Mesendoderm (in vitro differentiated cells): ENCODE results near the gene CD247.
A peak's percentile ranks its signal among the peaks of the same experiment; 100 is the strongest.

Experiments
- DNase-seq: peaks from one replicate; pipeline ENCODE4 v3.0.0; 2013
- H2AK5ac ChIP-seq: 2 replicates; pipeline ENCODE4 v1.6.1; 2013; ENCODE audit warnings: low read length, inconsistent platforms
- H2BK120ac ChIP-seq: 2 replicates; pipeline ENCODE4 v1.6.1; 2013; ENCODE audit warnings: low read depth, mild to moderate bottlenecking, low read length, moderate library complexity, mixed read lengths
- H2BK15ac ChIP-seq: replicated peaks from 2 replicates; pipeline ENCODE4 v1.6.1; 2013; ENCODE audit warnings: low read depth, mild to moderate bottlenecking, moderate library complexity
- H2BK5ac ChIP-seq: 2 replicates; pipeline ENCODE4 v1.6.1; 2013; ENCODE audit warnings: low read length, inconsistent platforms
- H3K18ac ChIP-seq: 2 replicates; pipeline ENCODE4 v1.6.1; 2013; ENCODE audit warnings: mild to moderate bottlenecking, low read length, mixed read lengths
- H3K23ac ChIP-seq: one replicate; pipeline ENCODE4 v1.6.1; 2013; ENCODE audit warnings: low read length
- H3K27ac ChIP-seq: 2 replicates; pipeline ENCODE4 v1.5.1; 2013; ENCODE audit warnings: low read depth, mild to moderate bottlenecking, inconsistent platforms, low read length, moderate library complexity
- H3K27me3 ChIP-seq: 2 replicates; pipeline ENCODE4 v1.6.1; 2013; ENCODE audit warnings: low read length, control low read depth, mild to moderate bottlenecking, inconsistent platforms; ENCODE audit not compliant: insufficient read depth, poor library complexity
- H3K36me3 ChIP-seq: 2 replicates; pipeline ENCODE4 v1.6.1; 2013; ENCODE audit warnings: low read length, inconsistent platforms; ENCODE audit not compliant: control insufficient read depth, insufficient read depth
- H3K4ac ChIP-seq: one replicate; pipeline ENCODE4 v1.6.1; 2013; ENCODE audit warnings: low read depth, mild to moderate bottlenecking, low read length, moderate library complexity
- H3K4me1 ChIP-seq: 2 replicates; pipeline ENCODE4 v1.6.1; 2013; ENCODE audit warnings: low read depth, low read length, inconsistent platforms; ENCODE audit not compliant: control insufficient read depth
- H3K4me2 ChIP-seq: 2 replicates; pipeline ENCODE4 v1.6.1; 2013; ENCODE audit warnings: low read length
- H3K4me3 ChIP-seq: 2 replicates; pipeline ENCODE4 v1.5.1; 2013; ENCODE audit warnings: mild to moderate bottlenecking, low read length
- H3K56ac ChIP-seq: one replicate; pipeline ENCODE4 v1.6.1; 2013; ENCODE audit warnings: low read length
- H3K79me1 ChIP-seq: 2 replicates; pipeline ENCODE4 v1.6.1; 2013; ENCODE audit warnings: low read length, inconsistent platforms
- H3K79me2 ChIP-seq: 2 replicates; pipeline ENCODE4 v1.6.1; 2013; ENCODE audit warnings: mild to moderate bottlenecking, low read length; ENCODE audit not compliant: control insufficient read depth, insufficient read depth
- H3K9ac ChIP-seq: 2 replicates; pipeline ENCODE4 v1.6.1; 2013; ENCODE audit warnings: low read length, inconsistent platforms
- H4K5ac ChIP-seq: one replicate; pipeline ENCODE4 v1.6.1; 2013; ENCODE audit warnings: low read length
- H4K8ac ChIP-seq: one replicate; pipeline ENCODE4 v1.6.1; 2013; ENCODE audit warnings: low read depth, mild to moderate bottlenecking, control low read depth, low read length, moderate library complexity
- WGBS: extraction: QIAGEN DNeasy Blood & Tissue Kit; methylation state at CpG from one replicate; pipeline ENCODE4 v1.1.7; 2013; ENCODE audit warnings: low lambda C conversion rate, missing lambda C conversion rate; ENCODE audit not compliant: insufficient coverage; ENCODE audit errors: extremely low coverage; 5-methylcytosine and 5-hydroxymethylcytosine counted together

Gene CD247

GRCh38 chr1:167529829-167530474 lies 11.6 kb upstream of the CD247 start:
- Histone ChIP-seq H3K79me1 (no peaks in the 10 kb centered on the region), H3K4me2 (no peak overlapping the region), H2BK120ac (no peak overlapping the region), H2AK5ac (no peak overlapping the region), H3K79me2 (no peaks in the 10 kb centered on the region), H3K23ac (no peak overlapping the region), H3K27ac (no peak overlapping the region), H3K4me3 (no peak overlapping the region), H3K56ac (no peak overlapping the region), H2BK15ac (no peak overlapping the region), H3K18ac (no peak overlapping the region), H3K4ac (no peak overlapping the region), H2BK5ac (no peak overlapping the region), H3K4me1 (peaks cover 3% of the 10 kb centered on the region), H3K36me3 (no peaks in the 10 kb centered on the region), H4K5ac (no peak overlapping the region), H3K9ac (no peak overlapping the region), H3K27me3 (no peaks in the 10 kb centered on the region), H4K8ac (no peak overlapping the region)
- WGBS = no CpG with 5 or more reads among the region's 8 CpGs
- DNase-seq = no peak

- no peaks in the 10 kb centered on the region for H3K79me1 ChIP-seq
- H3K4me3 ChIP-seq = no peak overlapping the region
- H3K4me1 ChIP-seq = peaks cover 3% of the 10 kb centered on the region
- DNase-seq = no peak
- no peak overlapping the region for H4K5ac ChIP-seq
- no peak overlapping the region for H3K27ac ChIP-seq
- no peak overlapping the region for H4K8ac ChIP-seq
- no peaks in the 10 kb centered on the region for H3K36me3 ChIP-seq
- H2BK5ac ChIP-seq = no peak overlapping the region
- H3K4me2 ChIP-seq = no peak overlapping the region
- no peaks in the 10 kb centered on the region for H3K79me2 ChIP-seq
- no peak overlapping the region for H2BK15ac ChIP-seq
- H3K18ac ChIP-seq = no peak overlapping the region
- no peak overlapping the region for H3K23ac ChIP-seq
- no peak overlapping the region for H3K9ac ChIP-seq
- no peaks in the 10 kb centered on the region for H3K27me3 ChIP-seq
- H3K4ac ChIP-seq = no peak overlapping the region
- no peak overlapping the region for H2AK5ac ChIP-seq
- no CpG with 5 or more reads among the region's 3 CpGs for WGBS
- H2BK120ac ChIP-seq = no peak overlapping the region
- H3K56ac ChIP-seq = no peak overlapping the region
Measured at GRCh38 chr1:167528057-167528728, 9.9 kb upstream of the CD247 start.

- no CpG with 5 or more reads among the region's 8 CpGs for WGBS
- Histone ChIP-seq H2AK5ac (no peak overlapping the region), H2BK5ac (no peak overlapping the region), H3K27me3 (no peaks in the 10 kb centered on the region), H3K18ac (no peak overlapping the region), H3K79me2 (no peaks in the 10 kb centered on the region), H3K27ac (no peak overlapping the region), H3K4me1 (peaks cover 3% of the 10 kb centered on the region), H4K8ac (no peak overlapping the region), H3K79me1 (no peaks in the 10 kb centered on the region), H3K4me2 (no peak overlapping the region), H3K4me3 (no peak overlapping the region), H3K23ac (no peak overlapping the region), H2BK15ac (no peak overlapping the region), H3K9ac (no peak overlapping the region), H3K36me3 (no peaks in the 10 kb centered on the region), H2BK120ac (no peak overlapping the region), H3K4ac (no peak overlapping the region), H3K56ac (peak overlapping the region; percentile 10), H4K5ac (no peak overlapping the region)
- DNase-seq = no peak
Measured at GRCh38 chr1:167526667-167527383, 8.5 kb upstream of the CD247 start.

DNA sequence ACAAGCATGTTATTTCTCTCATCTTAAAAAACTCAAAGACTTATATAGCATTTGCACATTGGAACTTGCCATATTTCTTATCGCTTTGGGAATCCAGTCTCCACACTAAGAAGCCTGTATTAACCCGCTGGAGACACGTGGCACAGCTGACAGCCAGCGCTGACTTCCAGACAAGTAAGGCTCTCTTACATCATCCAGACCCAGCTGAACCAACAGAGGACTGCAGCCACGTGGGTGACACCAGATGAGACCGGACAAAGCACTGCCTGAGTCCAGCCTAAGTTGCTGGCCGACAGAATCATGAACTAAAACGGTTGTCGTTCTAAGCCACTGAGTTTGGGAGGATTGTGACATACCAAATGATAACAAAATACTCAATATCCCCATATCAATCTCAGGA lies 6.3 kb upstream of the CD247 start:
- H3K18ac ChIP-seq = no peak overlapping the region
- no peak overlapping the region for H2BK15ac ChIP-seq
- H4K5ac ChIP-seq = no peak overlapping the region
- no peaks in the 10 kb centered on the region for H3K27me3 ChIP-seq
- H3K23ac ChIP-seq = no peak overlapping the region
- no peak for DNase-seq
- no peak overlapping the region for H4K8ac ChIP-seq
- no peak overlapping the region for H2AK5ac ChIP-seq
- no peak overlapping the region for H3K56ac ChIP-seq
- H3K4me3 ChIP-seq = no peak overlapping the region
- H2BK5ac ChIP-seq = no peak overlapping the region
- H3K4me1 ChIP-seq = peaks cover 3% of the 10 kb centered on the region
- no peak overlapping the region for H3K4me2 ChIP-seq
- no peaks in the 10 kb centered on the region for H3K79me1 ChIP-seq
- no CpG with 5 or more reads among the region's 9 CpGs for WGBS
- H3K27ac ChIP-seq = no peak overlapping the region
- H3K4ac ChIP-seq = no peak overlapping the region
- no peaks in the 10 kb centered on the region for H3K79me2 ChIP-seq
- no peaks in the 10 kb centered on the region for H3K36me3 ChIP-seq
- no peak overlapping the region for H3K9ac ChIP-seq
- H2BK120ac ChIP-seq = no peak overlapping the region

GRCh38 chr1:167522246-167522645 lies 3.9 kb upstream of the CD247 start:
- H3K18ac ChIP-seq = no peak overlapping the region
- no peaks in the 10 kb centered on the region for H3K79me1 ChIP-seq
- no peak overlapping the region for H3K23ac ChIP-seq
- H3K4me3 ChIP-seq = no peak overlapping the region
- H3K4ac ChIP-seq = no peak overlapping the region
- no peak overlapping the region for H4K8ac ChIP-seq
- no peaks in the 10 kb centered on the region for H3K36me3 ChIP-seq
- H2BK15ac ChIP-seq = no peak overlapping the region
- no peak overlapping the region for H3K56ac ChIP-seq
- H3K4me2 ChIP-seq = no peak overlapping the region
- H2BK5ac ChIP-seq = no peak overlapping the region
- H2BK120ac ChIP-seq = no peak overlapping the region
- H3K9ac ChIP-seq = no peak overlapping the region
- H3K4me1 ChIP-seq = peaks cover 3% of the 10 kb centered on the region
- no peak overlapping the region for H4K5ac ChIP-seq
- no CpG with 5 or more reads among the region's 5 CpGs for WGBS
- H3K79me2 ChIP-seq = no peaks in the 10 kb centered on the region
- H3K27ac ChIP-seq = no peak overlapping the region
- no peak overlapping the region for H2AK5ac ChIP-seq
- no peak for DNase-seq
- H3K27me3 ChIP-seq = no peaks in the 10 kb centered on the region
